Epidermal melanocyte (primary cell): ENCODE measurements around the gene TSPAN14.
"Not testable (repeated sequence)": the region's sequence is repeated elsewhere in the genome, so short reads cannot be mapped to it uniquely, and the experiment has no call there.

Experiments used
- DNase-seq: peaks from one replicate; pipeline ENCODE4 v3.0.0; 2011; ENCODE audit warnings: low spot score; ENCODE audit not compliant: insufficient read length

The TSPAN14 gene

GRCh38 chr10:80520661-80521470, 66.8 kb downstream of the TSPAN14 start:
- DNase-seq = no peak

- DNase-seq = no peak
Measured at GRCh38 chr10:80522756-80523363, 68.8 kb downstream of the TSPAN14 start.

- DNase-seq = no peak
Measured at GRCh38 chr10:80523773-80524172, 69.7 kb downstream of the TSPAN14 start.

- no peak for DNase-seq
Measured at GRCh38 chr10:80524190-80524909, 70.2 kb downstream of the TSPAN14 start.

- no peak for DNase-seq
Measured at GRCh38 chr10:80526218-80526617, 72.1 kb downstream of the TSPAN14 start.

- DNase-seq = no peak
Measured at GRCh38 chr10:80526742-80527141, 72.6 kb downstream of the TSPAN14 start.

- DNase-seq = no peak
Measured at GRCh38 chr10:80528185-80528700, 74.1 kb downstream of the TSPAN14 start.

GRCh38 chr10:80528901-80529300, 74.8 kb downstream of the TSPAN14 start:
- DNase-seq = no peak

GRCh38 chr10:80529604-80530003, 75.5 kb downstream of the TSPAN14 start:
- DNase-seq = no peak

- DNase-seq = no peak
Measured at GRCh38 chr10:80530251-80530650, 76.1 kb downstream of the TSPAN14 start.

GRCh38 chr10:80530816-80531215, 76.7 kb downstream of the TSPAN14 start:
- DNase-seq = no peak

- DNase-seq = no peak
Measured at GRCh38 chr10:80532571-80532970, 78.5 kb downstream of the TSPAN14 start.

- DNase-seq = not testable (repeated sequence)
Measured at GRCh38 chr10:80534059-80534458, 79.9 kb downstream of the TSPAN14 start.

- DNase-seq = not testable (repeated sequence)
Measured at GRCh38 chr10:80534646-80535045, 80.5 kb downstream of the TSPAN14 start.

GRCh38 chr10:80535671-80536360, 81.7 kb downstream of the TSPAN14 start:
- DNase-seq = peak; percentile 78

- DNase-seq = peak; percentile 11
Measured at GRCh38 chr10:80536361-80536835, 82.3 kb downstream of the TSPAN14 start.

- peak; percentile 18 for DNase-seq
Measured at GRCh38 chr10:80537086-80537735, 83.1 kb downstream of the TSPAN14 start.

GRCh38 chr10:80537736-80538480, 83.8 kb downstream of the TSPAN14 start, which contains the start of gene SH2D4B:
SH2D4B (plus strand) TSS chr10:80537902; CDS start chr10:80538332, 430 bp downstream.
- DNase-seq = no peak

- DNase-seq = no peak
Measured at GRCh38 chr10:80538481-80539185, 84.5 kb downstream of the TSPAN14 start.
